PC-9 (cell line): ENCODE data around the gene GOLGA3.

Experiments
- EZH2 ChIP-seq: fragments of 200-600 bp; sonication (generic); IDR thresholded peaks from 2 replicates; pipeline ENCODE4 v1.8.0; 2017; ENCODE audit warnings: antibody characterized with exemption, low read depth
- TF ChIP-seq, protein P1 (sequence below): fragments of 200-600 bp; sonication (generic); conservative IDR thresholded peaks from 2 replicates; pipeline ENCODE4 v1.6.1; 2017; ENCODE audit warnings: mixed run types, antibody characterized with exemption, mild to moderate bottlenecking, moderate library complexity

DNA sequence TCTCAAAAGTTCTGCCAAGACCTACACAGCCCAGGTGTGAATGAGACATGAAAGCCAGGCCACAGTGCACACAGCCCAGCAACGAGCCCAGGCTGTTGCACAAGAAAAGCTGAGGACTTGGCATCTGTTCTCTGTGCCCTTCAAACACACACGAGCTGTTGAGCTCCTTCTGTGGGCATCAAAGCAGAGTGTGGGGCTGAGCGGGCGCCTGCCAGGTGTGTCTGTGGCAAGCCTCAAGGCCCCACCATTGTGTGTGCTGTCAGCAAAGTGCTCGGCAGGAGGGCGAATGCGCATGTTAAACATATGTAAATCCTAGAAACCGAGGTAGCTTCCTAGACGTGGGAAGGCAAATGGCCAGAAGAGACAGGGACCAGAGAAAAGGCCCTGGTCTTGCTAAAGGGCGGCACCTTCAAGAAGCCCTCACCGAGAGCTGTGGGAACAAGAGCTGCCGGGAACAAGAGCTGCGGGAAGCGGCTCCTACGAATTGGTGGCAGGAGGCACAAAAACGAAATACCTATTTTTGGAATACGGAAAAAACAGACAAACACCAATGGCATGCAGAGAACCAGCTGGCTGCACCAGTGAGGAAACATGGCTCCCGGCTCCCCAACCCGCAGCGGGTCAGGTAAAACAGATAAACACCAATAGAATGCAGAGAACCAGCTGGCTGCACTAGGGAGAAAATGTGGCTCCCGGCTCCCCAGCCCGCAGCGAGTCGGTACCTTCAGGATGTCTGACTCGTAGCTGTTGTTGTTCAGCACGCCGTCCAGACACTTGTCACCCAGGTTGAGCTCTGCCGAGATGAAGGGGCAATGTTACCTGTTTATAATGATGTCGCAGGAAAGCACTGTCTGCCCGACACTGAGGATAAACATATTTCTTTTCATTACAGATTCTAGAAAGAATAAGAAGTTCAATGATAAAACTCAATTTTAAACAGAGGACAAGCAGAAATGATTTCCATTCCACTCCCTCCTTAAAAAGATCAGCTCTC lies 19.0 kb upstream of the GOLGA3 start:
- TF ChIP-seq EZH2 = no peak
- TF ChIP-seq, protein P1, sequence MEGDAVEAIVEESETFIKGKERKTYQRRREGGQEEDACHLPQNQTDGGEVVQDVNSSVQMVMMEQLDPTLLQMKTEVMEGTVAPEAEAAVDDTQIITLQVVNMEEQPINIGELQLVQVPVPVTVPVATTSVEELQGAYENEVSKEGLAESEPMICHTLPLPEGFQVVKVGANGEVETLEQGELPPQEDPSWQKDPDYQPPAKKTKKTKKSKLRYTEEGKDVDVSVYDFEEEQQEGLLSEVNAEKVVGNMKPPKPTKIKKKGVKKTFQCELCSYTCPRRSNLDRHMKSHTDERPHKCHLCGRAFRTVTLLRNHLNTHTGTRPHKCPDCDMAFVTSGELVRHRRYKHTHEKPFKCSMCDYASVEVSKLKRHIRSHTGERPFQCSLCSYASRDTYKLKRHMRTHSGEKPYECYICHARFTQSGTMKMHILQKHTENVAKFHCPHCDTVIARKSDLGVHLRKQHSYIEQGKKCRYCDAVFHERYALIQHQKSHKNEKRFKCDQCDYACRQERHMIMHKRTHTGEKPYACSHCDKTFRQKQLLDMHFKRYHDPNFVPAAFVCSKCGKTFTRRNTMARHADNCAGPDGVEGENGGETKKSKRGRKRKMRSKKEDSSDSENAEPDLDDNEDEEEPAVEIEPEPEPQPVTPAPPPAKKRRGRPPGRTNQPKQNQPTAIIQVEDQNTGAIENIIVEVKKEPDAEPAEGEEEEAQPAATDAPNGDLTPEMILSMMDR = no peak
